Endothelial cell of umbilical vein (primary cell): ENCODE measurements around the gene DEK. TPM values are rescaled to one million over a fixed set of nuclear protein-coding genes. Genes with fewer than 3 reads are reported as not detected.
"Not testable (repeated sequence)": the region's sequence is repeated elsewhere in the genome, so short reads cannot be mapped to it uniquely, and the experiment has no call there.

Experiments used
- BruUV-seq: library from RNA; stranded (reverse); fragments of 400-500 nt; replicated peaks from 2 replicates; lab custom pipeline; 2021; lab: Mats Ljungman, UMichigan
- CTCF ChIA-PET: fragments of 300-600, 350-600 bp; sonication (Branson Sonifier 250); formaldehyde crosslinking; loops from one replicate; lab custom pipeline; 2021; ENCODE audit warnings: antibody characterized with exemption, inconsistent platforms; lab: Charles Lee
- POLR2A ChIA-PET: fragments of 300-600, 350-600 bp; sonication (Branson Sonifier 250); formaldehyde crosslinking; loops from one replicate; lab custom pipeline; 2021; ENCODE audit warnings: antibody characterized with exemption, inconsistent platforms; lab: Charles Lee
- DNase-seq: peaks from one replicate; pipeline ENCODE4 v3.0.0-alpha.2; 2011; ENCODE audit warnings: low read depth, low spot score
- FAIRE-seq: peaks from 2 replicates; lab custom pipeline; 2011; peaks lifted over from hg19 to GRCh38; lab: Jason Lieb, UNC
- H2AFZ ChIP-seq: 2 replicates; pipeline ENCODE4 v1.6.0; 2012; ENCODE audit warnings: low read depth, low read length, control low read depth, inconsistent platforms
- H3K27ac ChIP-seq: 2 replicates; pipeline ENCODE4 v1.5.1; 2011; ENCODE audit warnings: low read depth, mild to moderate bottlenecking, control low read depth, low read length, moderate library complexity; ENCODE audit not compliant: insufficient read depth
- H3K27me3 ChIP-seq, 2 experiments: 2 replicates each; pipeline versions ENCODE4 v1.6.0 to v1.6.1; 2011; ENCODE audit warnings: low read length in 2 of 2, mixed read lengths in 1 of 2; ENCODE audit not compliant: control insufficient read depth in 2 of 2, insufficient read depth in 2 of 2
- H3K36me3 ChIP-seq, 2 experiments: 2 replicates in 1 of 2; 3 replicates in 1 of 2; pipeline ENCODE4 v1.5.1; 2011; ENCODE audit warnings: low read length in 2 of 2, mild to moderate bottlenecking in 1 of 2, moderate library complexity in 1 of 2; ENCODE audit not compliant: control insufficient read depth in 2 of 2, insufficient read depth in 2 of 2; ENCODE audit errors: extremely low read depth in 1 of 2
- H3K4me1 ChIP-seq: 3 replicates; pipeline ENCODE4 v1.5.1; 2011; ENCODE audit warnings: mild to moderate bottlenecking, low read length; ENCODE audit not compliant: control insufficient read depth, insufficient read depth; ENCODE audit errors: extremely low read depth
- H3K4me2 ChIP-seq: 2 replicates; pipeline ENCODE4 v1.6.1; 2011; ENCODE audit warnings: low read length, control low read depth, mixed read lengths; ENCODE audit not compliant: insufficient read depth
- H3K4me3 ChIP-seq, 3 experiments: fragments of 200-600 bp in 1 of 3; sonication (generic), shearing (Covaris generic) in 1 of 3; replicated peaks in 1 of 3; 2 replicates each; pipeline ENCODE4 v1.5.1; 2011 to 2016; ENCODE audit warnings: control low read depth in 3 of 3, low read length in 3 of 3, mild to moderate bottlenecking in 2 of 3, inconsistent platforms in 1 of 3, low read depth in 1 of 3, moderate library complexity in 1 of 3; ENCODE audit not compliant: insufficient read depth in 1 of 3
- H3K79me2 ChIP-seq: 2 replicates; pipeline ENCODE4 v1.6.0; 2012; ENCODE audit warnings: low read length, inconsistent platforms; ENCODE audit not compliant: control insufficient read depth, insufficient read depth
- H3K9ac ChIP-seq: replicated peaks from 2 replicates; pipeline ENCODE3; 2011; ENCODE audit warnings: low read length, control low read depth; ENCODE audit not compliant: insufficient read depth; ENCODE audit errors: extremely low read depth
- H3K9me1 ChIP-seq: replicated peaks from 3 replicates; pipeline ENCODE4 v1.6.0; 2011; ENCODE audit warnings: mild to moderate bottlenecking, low read length; ENCODE audit not compliant: control insufficient read depth, insufficient read depth; ENCODE audit errors: extremely low read depth
- H3K9me3 ChIP-seq: replicated peaks from 2 replicates; pipeline ENCODE4 v1.5.1; 2012; ENCODE audit warnings: low read length, inconsistent platforms; ENCODE audit not compliant: control insufficient read depth, insufficient read depth
- H4K20me1 ChIP-seq: replicated peaks from 2 replicates; pipeline ENCODE3; 2011; ENCODE audit warnings: mild to moderate bottlenecking, low read length; ENCODE audit not compliant: control insufficient read depth, insufficient read depth; ENCODE audit errors: extremely low read depth
- EZH2 ChIP-seq: IDR thresholded peaks from 2 replicates; pipeline ENCODE4 v1.6.1; 2012; ENCODE audit warnings: borderline replicate concordance, low read depth, mild to moderate bottlenecking, moderate library complexity, low read length, inconsistent platforms; ENCODE audit not compliant: severe bottlenecking
- FOS ChIP-seq: IDR thresholded peaks from 2 replicates; pipeline ENCODE4 v1.6.1; 2011; ENCODE audit warnings: mild to moderate bottlenecking, low read length, moderate library complexity, borderline replicate concordance; ENCODE audit not compliant: insufficient read depth
- GATA2 ChIP-seq: IDR thresholded peaks from 2 replicates; pipeline ENCODE4 v1.7.0; 2011; ENCODE audit warnings: low read depth, mild to moderate bottlenecking, moderate library complexity, mixed read lengths, low read length; ENCODE audit not compliant: insufficient read length, insufficient read depth
- JUN ChIP-seq: IDR thresholded peaks from 2 replicates; pipeline ENCODE4 v1.6.1; 2011; ENCODE audit warnings: borderline replicate concordance, low read depth; ENCODE audit not compliant: insufficient read length, insufficient read depth
- POLR2A ChIP-seq: IDR thresholded peaks from 2 replicates; pipeline ENCODE4 v1.6.1; 2012; ENCODE audit warnings: low read depth, mild to moderate bottlenecking, control low read depth, low read length
- POLR2AphosphoS5 ChIP-seq: IDR thresholded peaks from 2 replicates; pipeline ENCODE4 v1.6.1; 2012; ENCODE audit warnings: low read depth, mild to moderate bottlenecking, control low read depth, low read length, moderate library complexity; ENCODE audit not compliant: insufficient read depth
- dilution Hi-C: fragments of 300-500 bp; cut with MboI; formaldehyde crosslinking; loops from one replicate; pipeline ENCODE4 v1.15.0; 2019; ENCODE audit warnings: low sequenced_read_pairs; ENCODE audit not compliant: extremely low pct_ligation_motif_present
- intact Hi-C: fragments of 100-400 bp; cut with micrococcal nuclease; formaldehyde crosslinking; loops from one replicate; pipeline ENCODE4 v1.10.0; 2022
- polyA plus RNA-seq, 4 experiments: library from polyadenylated mRNA; depleted of rRNA in 3 of 4; stranded (reverse) in 3 of 4; unstranded in 1 of 4; fragments of >200 nt; gene quantifications; 2 replicates each; pipeline versions ENCODE4 v1.2.1 to v1.2.3, GENCODE V29; 2011 to 2012; ENCODE audit warnings: missing spikeins in 1 of 4
- total RNA-seq: library from RNA; stranded (reverse); gene quantifications from 2 replicates; pipeline ENCODE4 v1.2.3, GENCODE V29; 2021
- TF ChIP-seq, protein P1 (sequence below), 2 donors: IDR thresholded peaks; 1 replicate in 1 of 2; 2 replicates in 1 of 2; pipeline ENCODE4 v1.5.1; 2011; ENCODE audit warnings: low read length in 2 of 2, mild to moderate bottlenecking in 2 of 2, moderate library complexity in 2 of 2, control low read depth in 1 of 2, inconsistent platforms in 1 of 2, low read depth in 1 of 2; ENCODE audit not compliant: insufficient read depth in 1 of 2; ENCODE audit errors: extremely low read depth in 1 of 2

DEK gene
- total and polyA plus RNA-seq, 2 donors (not counting 3 experiments of a cell fraction or from before 2014, with no cell fraction given), result 19.0 to 120 TPM

DNA sequence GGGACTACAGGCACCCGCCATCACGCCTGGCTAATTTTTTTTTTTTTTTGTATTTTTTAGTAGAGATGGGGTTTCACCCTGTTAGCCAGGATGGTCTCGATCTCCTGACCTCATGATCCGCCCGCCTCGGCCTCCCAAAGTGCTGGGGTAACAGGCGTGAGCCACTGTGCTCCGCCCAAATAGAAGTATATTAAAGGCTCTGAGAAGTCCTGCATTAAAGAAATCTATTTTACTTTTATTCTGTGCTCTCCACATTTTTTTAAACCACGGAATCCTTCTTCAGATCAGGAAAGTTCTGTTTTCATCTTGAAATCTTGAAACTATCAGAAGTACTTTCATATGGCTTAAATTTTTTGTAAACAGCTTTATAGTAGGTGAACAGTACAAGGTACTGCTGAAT, 55.6 kb downstream of the DEK start:
- H3K36me3 ChIP-seq, DNase-seq, POLR2A ChIA-PET, H3K4me3 ChIP-seq, intact Hi-C loops, dilution Hi-C loops, H3K9ac ChIP-seq, H4K20me1 ChIP-seq, H3K79me2 ChIP-seq, H3K4me2 ChIP-seq, BruUV-seq, FAIRE-seq, H3K27me3 ChIP-seq, H3K4me1 ChIP-seq, H2AFZ ChIP-seq, CTCF ChIA-PET, H3K27ac ChIP-seq, H3K9me1 ChIP-seq, H3K9me3 ChIP-seq: not testable (repeated sequence)

DNA sequence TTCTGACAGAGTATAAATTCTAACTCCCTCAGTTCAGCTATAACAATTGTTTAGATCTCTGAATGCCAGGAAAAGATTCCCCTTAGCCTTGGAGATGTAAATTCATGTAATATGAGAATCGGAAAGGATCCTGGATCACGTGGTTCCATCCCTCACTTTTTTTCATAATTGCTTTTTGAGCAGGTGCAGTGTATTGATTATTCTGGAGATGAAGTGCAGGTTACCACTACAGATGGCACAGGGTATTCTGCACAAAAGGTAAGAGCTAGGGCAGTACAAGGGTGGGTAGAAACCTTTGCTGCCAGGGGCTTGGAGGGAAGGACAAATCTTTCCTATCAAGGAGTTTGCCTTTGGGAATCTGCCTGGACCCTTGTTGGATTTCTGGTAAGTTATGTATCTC, 56.4 kb downstream of the DEK start:
- intact Hi-C loops, result no loop called here
- POLR2A ChIA-PET, result no interaction called here
- TF ChIP-seq FOS (no peak), POLR2A (no peak), JUN (no peak), EZH2 (no peak), GATA2 (no peak), POLR2AphosphoS5 (no peak)
- TF ChIP-seq, protein P1, sequence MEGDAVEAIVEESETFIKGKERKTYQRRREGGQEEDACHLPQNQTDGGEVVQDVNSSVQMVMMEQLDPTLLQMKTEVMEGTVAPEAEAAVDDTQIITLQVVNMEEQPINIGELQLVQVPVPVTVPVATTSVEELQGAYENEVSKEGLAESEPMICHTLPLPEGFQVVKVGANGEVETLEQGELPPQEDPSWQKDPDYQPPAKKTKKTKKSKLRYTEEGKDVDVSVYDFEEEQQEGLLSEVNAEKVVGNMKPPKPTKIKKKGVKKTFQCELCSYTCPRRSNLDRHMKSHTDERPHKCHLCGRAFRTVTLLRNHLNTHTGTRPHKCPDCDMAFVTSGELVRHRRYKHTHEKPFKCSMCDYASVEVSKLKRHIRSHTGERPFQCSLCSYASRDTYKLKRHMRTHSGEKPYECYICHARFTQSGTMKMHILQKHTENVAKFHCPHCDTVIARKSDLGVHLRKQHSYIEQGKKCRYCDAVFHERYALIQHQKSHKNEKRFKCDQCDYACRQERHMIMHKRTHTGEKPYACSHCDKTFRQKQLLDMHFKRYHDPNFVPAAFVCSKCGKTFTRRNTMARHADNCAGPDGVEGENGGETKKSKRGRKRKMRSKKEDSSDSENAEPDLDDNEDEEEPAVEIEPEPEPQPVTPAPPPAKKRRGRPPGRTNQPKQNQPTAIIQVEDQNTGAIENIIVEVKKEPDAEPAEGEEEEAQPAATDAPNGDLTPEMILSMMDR (IDR thresholded peaks at IDR 0.05; ENCODE audit: extremely low read depth in 1 of 2, insufficient read depth in 1 of 2, low read depth in 1 of 2, low read length in 2 of 2), result no peak

More for the DNA sequence above, 56.4 kb downstream of the DEK start:
- Histone ChIP-seq H3K27me3 (no peaks in the 10 kb centered on the region), H4K20me1 (no peaks in the 10 kb centered on the region), H3K4me3 (no peak overlapping the region), H3K9me1 (no peaks in the 10 kb centered on the region), H3K36me3 (no peaks in the 10 kb centered on the region), H3K79me2 (no peaks in the 10 kb centered on the region), H3K27ac (no peak overlapping the region), H3K9ac (no peak overlapping the region), H3K4me2 (no peak overlapping the region), H2AFZ (no peak overlapping the region), H3K9me3 (no peaks in the 10 kb centered on the region), H3K4me1 (no peaks in the 10 kb centered on the region)
- no TSS peak for BruUV-seq
- DNase-seq (no peak), FAIRE-seq (no peak)
- dilution Hi-C loops, result no loop called here
- CTCF ChIA-PET, result no interaction called here
